Heart left ventricle (tissue), 13 donors: ENCODE data around the gene BMX.

Source experiments
- POLR2A ChIP-seq, 2 donors: fragments of 450-650 bp; IDR thresholded peaks; one replicate each; pipeline ENCODE4 v1.6.1; 2017; ENCODE audit warnings: antibody characterized with exemption in 2 of 2, mild to moderate bottlenecking in 2 of 2, moderate library complexity in 2 of 2
- TF ChIP-seq, protein P1 (sequence below), 12 donors: fragments of 200-600 bp; sonication (generic) in 4 of 12; IDR thresholded peaks; one replicate each; pipeline versions ENCODE4 v1.5.0 to v1.8.0; 2018 to 2022; ENCODE audit warnings: antibody characterized with exemption in 12 of 12, mild to moderate bottlenecking in 5 of 12
- donor health status: ischemic (EF 13 %, LVEDD 7.1; RV severe dilation, severe dysfunction).
- donor health status: DM: no; HTN: yes; CAD: no.
- donor health status: DM: no; HTN: no; CAD: no.
- donor health status: ischemic (EF 25% LVEDD 6.9; RV normal size, moderate dysfunction).
- donor health status: ischemic (EF 25% LVEDD 5.7; RV mildly dilated, moderate dysfunction).
- donor health status: ischemic (EF 35%, LVEDD 5.7; RV mildly dilated, moderate dysfunction).
- donor health status: nonischemic (EF 11% LVEDD 7.7; RV severe dilation, severe dysfunction).
- donor health status: DM: yes; HTN: yes; CAD: no.
- donor health status: PGD.
- donor health status: ischemic (EF 29% LVEDD 5.4; RV normal size, mild dysfunction).
- donor health status: nonischemic (EF 23%, LVEDD 6.1; RV moderate dilation, normal function).

DNA sequence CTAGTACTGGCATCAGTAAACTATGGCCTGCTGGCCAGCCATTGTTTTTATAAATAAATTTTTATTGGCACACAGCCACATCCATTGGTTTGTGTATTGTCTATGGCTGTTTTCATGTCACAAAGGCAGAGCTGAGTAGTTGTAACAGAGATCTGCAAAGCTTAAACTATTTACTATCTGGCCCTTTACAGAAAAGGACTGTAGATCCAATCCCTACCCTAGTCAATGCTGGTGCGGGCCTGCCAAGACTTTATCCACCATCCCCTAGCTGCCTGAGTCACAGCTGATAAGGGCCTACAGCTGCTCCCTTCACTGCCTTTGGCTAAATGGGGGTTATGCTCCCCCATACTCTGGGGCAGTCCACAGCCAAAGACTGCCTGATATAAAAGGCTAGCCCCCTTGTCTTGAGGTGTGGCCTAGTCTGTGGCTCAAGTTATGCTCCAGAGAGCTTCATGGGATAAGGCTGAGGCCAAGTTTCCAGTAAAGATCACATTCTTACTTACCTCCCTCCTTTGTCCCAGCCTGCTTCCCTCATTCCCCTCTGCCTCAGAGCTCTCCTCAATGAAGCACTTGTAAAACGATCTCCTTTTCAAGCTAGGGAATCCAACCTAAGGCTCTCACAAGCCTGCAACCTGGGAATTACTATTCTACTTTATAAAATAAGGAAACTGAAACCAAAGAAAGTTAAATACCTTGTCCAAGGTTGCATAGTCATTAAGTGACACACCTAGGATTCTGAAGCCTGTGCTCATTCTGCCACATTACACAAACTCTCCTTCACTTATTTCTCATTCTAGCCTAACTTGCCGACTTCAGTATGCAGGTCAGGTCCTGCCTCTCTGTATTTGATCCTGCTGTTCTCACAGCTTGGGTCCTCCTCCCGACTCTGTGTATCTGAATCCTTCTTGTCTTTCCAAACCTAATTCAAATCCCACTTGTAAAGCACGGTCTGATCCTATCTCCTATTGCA is 79.5 kb downstream of the BMX start:
- TF ChIP-seq POLR2A (IDR thresholded peaks at IDR 0.05), result no peak
- TF ChIP-seq, protein P1, sequence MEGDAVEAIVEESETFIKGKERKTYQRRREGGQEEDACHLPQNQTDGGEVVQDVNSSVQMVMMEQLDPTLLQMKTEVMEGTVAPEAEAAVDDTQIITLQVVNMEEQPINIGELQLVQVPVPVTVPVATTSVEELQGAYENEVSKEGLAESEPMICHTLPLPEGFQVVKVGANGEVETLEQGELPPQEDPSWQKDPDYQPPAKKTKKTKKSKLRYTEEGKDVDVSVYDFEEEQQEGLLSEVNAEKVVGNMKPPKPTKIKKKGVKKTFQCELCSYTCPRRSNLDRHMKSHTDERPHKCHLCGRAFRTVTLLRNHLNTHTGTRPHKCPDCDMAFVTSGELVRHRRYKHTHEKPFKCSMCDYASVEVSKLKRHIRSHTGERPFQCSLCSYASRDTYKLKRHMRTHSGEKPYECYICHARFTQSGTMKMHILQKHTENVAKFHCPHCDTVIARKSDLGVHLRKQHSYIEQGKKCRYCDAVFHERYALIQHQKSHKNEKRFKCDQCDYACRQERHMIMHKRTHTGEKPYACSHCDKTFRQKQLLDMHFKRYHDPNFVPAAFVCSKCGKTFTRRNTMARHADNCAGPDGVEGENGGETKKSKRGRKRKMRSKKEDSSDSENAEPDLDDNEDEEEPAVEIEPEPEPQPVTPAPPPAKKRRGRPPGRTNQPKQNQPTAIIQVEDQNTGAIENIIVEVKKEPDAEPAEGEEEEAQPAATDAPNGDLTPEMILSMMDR (IDR thresholded peaks at IDR 0.05), result no peak
